GM19468 (cell line): ENCODE results near the gene CCL27.
A peak's percentile ranks its signal among the peaks of the same experiment; 100 is the strongest.

Experiments
- ATAC-seq: cut with Tn5 transposase; IDR thresholded peaks from one replicate; pipeline ENCODE4 v1.9.1; 2021; ENCODE audit warnings: mild to moderate bottlenecking, moderate library complexity, moderate number of reproducible peaks; ENCODE audit not compliant: unreplicated experiment; ENCODE audit errors: extremely low read depth

Gene CCL27

GRCh38 chr9:34630402-34631154, 31.9 kb downstream of the CCL27 start:
- no peak for ATAC-seq

DNA sequence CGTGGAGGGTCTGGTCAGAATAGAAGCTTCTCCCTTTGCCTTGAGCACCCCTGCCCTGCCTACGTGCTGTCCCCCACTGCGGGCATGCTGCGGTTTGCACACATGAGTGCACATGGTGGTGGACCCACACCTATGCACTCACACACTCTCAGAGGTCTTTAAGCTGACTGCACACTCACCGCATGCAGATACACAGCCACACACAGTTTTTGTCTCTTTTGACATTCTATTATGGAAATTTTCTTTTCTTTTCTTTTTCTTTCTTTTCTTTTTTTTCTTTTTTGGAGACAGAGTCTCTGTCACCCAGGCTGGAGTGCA, 33.0 kb downstream of the CCL27 start:
- no peak for ATAC-seq

DNA sequence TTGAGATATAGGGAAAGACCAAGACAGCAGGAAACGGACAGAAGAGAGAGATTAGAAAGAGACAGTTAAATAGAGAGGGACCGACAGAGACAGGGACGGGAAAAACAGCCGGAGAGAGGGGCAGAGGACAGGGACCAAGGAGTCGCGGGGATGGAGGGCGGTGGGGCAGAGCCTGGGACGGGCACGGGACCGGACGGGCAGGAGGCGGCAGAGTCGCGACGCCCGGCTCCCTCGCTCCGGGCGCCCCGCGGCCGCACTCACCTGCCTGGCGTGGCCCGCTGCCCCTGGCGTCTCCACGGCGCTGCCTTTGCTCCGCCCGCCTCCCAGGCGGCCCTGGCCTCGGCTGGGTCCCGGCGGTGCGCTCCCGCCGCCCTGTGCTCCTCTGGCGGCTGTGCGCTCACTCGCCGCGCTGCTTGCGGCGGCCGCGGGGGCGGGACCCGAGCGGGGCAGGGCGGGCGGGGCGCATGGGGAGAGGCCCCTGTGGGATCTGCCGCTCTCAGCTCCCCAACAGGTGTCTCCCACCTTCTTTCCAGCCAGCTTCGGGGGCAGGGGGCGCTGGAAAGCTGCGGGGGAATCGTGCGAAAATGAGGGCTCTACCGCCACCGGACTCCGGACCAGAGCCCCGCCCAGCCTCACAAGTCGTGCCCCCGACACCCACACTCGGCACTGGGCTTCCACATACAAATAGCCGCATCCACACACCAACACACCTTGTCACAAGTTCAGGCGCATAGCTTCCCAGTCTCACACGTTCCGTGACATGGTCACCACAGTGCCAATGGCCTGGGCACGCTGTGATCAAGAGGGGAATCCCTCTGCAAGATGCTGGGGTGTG, 33.6 kb downstream of the CCL27 start, which contains the start of gene ARID3C:
ARID3C (minus strand) TSS at position 411 of the 835 bp plus-strand sequence. CDS start 1,052 bp downstream, outside the sequence.
- ATAC-seq = no peak

- ATAC-seq = no peak
Measured at GRCh38 chr9:34627716-34628655, 34.5 kb downstream of the CCL27 start.

GRCh38 chr9:34625186-34625486, 37.3 kb downstream of the CCL27 start:
- no peak for ATAC-seq

GRCh38 chr9:34624475-34625185, 37.8 kb downstream of the CCL27 start:
- ATAC-seq = no peak

DNA sequence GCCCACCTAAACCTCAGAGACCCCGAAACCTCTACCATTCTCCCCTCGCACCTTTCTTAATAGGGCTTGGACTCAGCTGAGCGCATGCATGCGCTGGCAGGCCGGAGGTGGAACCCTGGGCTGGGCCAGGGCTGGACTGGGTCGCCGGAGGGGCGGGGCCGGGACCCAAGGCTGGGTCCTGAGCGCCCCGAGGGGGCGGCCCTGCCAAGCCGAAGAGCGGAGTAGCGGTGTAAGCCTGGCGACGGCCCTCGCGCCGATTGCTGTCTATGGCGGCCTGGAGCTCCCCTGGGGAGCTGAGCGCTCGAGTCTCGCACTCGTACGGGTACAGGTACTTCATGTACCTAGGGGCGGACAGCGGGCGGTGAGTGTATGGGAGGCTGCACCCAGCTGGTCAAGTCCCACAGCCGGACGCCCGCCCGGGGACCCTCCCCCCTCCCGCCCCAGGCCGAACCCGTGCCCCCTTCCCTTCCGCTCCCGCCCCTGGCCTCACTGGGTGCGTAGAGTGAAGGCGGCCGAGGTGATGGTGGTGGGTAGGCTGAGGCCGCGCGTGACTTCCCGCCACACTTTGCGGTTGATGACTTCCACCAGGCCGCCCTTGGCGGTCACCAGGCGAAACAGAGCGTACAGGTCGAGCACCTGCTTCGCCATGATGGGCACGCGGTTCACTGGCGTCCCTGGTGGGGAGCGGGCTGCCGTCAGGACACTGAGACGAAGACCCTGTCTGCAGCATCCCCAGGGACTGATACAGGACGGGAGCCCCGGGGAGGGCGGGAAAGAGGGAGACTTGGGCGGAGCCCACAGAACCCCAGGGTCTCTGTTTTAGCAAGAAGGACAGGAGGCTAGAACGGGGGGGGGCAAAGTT, 38.9 kb downstream of the CCL27 start:
- ATAC-seq = no peak

- ATAC-seq = peak; percentile 95
Measured at GRCh38 chr9:34620061-34620994, 42.1 kb downstream of the CCL27 start, which contains the start of gene DCTN3. Gene DCTN3 (minus strand): TSS chr9:34620495. CDS start chr9:34620464, 31 bp downstream.

DNA sequence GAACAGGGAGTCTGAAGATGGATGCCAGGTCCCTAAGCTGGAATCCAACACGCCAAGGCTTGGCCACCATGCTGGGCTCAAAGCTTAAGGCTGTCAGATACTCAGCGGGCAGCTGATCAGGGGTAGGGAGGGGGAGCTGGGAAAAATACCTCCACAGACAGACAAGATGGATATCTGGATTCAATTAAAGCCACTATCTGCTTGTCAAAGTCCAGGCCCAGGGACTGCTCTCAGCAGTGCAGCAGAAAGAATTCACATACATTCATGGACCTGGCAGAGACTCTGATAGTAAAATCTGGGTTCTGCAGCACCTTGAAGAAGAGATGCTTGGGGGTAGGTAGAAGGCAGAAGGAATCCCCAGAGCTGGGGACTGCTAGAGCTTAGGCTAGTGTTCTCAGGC, 47.3 kb downstream of the CCL27 start:
- no peak for ATAC-seq

GRCh38 chr9:34612788-34613390, 49.6 kb downstream of the CCL27 start:
- no peak for ATAC-seq
